Prostate gland (tissue), 2 donors: ENCODE data around the gene SEPTIN5. TPM values are rescaled to one million over a fixed set of nuclear protein-coding genes. Genes with fewer than 3 reads are reported as not detected.
A peak's percentile ranks its signal among the peaks of the same experiment; 100 is the strongest.

Experiments
- DNase-seq: peaks from one replicate; pipeline ENCODE4 v3.0.0-alpha.2; 2019; ENCODE audit warnings: low spot score
- H3K27ac ChIP-seq, 2 donors: fragments of 200-600 bp; sonication (generic); 2 replicates each; pipeline ENCODE4 v1.5.1; 2017 to 2019
- H3K27me3 ChIP-seq: fragments of 200-600 bp; sonication (generic); replicated peaks from 2 replicates; pipeline ENCODE4 v1.5.1; 2019; ENCODE audit not compliant: insufficient read depth
- H3K36me3 ChIP-seq, 2 donors: fragments of 200-600 bp; sonication (generic); 1 replicate in 1 of 2; 2 replicates in 1 of 2; pipeline versions ENCODE4 v1.5.1 to v1.8.1; 2017 to 2019
- H3K4me1 ChIP-seq: fragments of 200-600 bp; sonication (generic); replicated peaks from 2 replicates; pipeline ENCODE4 v1.5.1; 2019
- H3K4me3 ChIP-seq, 2 donors: fragments of 200-600 bp; sonication (generic); 2 replicates each; pipeline ENCODE4 v1.5.1; 2017 to 2019
- H3K9me3 ChIP-seq: fragments of 200-600 bp; sonication (generic); 2 replicates; pipeline ENCODE4 v1.5.1; 2017
- POLR2A ChIP-seq: fragments of 450-650 bp; IDR thresholded peaks from one replicate; pipeline ENCODE4 v1.6.1; 2016; ENCODE audit warnings: antibody characterized with exemption, mild to moderate bottlenecking
- POLR2AphosphoS5 ChIP-seq: sonication (generic); formaldehyde crosslinking; IDR thresholded peaks from one replicate; pipeline ENCODE4 v1.6.1; 2017; ENCODE audit warnings: antibody characterized with exemption
- WGBS: methylation state at CpG from one replicate; pipeline ENCODE4 v1.1.5; 2018; 5-methylcytosine and 5-hydroxymethylcytosine counted together
- intact Hi-C: fragments of 100-400 bp; cut with DNase I; formaldehyde crosslinking; loops from one replicate; pipeline ENCODE4 v1.14.2; 2022
- total RNA-seq, 2 donors: library from RNA; depleted of rRNA; stranded (reverse); fragments of >200 nt; gene quantifications; one replicate each; pipeline ENCODE4 v1.1.0, GENCODE V29; 2016
- TF ChIP-seq, protein P1 (sequence below), 4 experiments: fragments of 200-600 bp in 2 of 4; fragments of 450-650 bp in 2 of 4; sonication (generic) in 2 of 4; IDR thresholded peaks; 1 replicate in 3 of 4; 2 replicates in 1 of 4; pipeline ENCODE4 v1.5.1; 2016 to 2019; ENCODE audit warnings: antibody characterized with exemption in 4 of 4, mild to moderate bottlenecking in 2 of 4, moderate library complexity in 2 of 4

The SEPTIN5 gene
- total RNA-seq, 2 donors from 2014 or later = 17.1 to 96.2 TPM

DNA sequence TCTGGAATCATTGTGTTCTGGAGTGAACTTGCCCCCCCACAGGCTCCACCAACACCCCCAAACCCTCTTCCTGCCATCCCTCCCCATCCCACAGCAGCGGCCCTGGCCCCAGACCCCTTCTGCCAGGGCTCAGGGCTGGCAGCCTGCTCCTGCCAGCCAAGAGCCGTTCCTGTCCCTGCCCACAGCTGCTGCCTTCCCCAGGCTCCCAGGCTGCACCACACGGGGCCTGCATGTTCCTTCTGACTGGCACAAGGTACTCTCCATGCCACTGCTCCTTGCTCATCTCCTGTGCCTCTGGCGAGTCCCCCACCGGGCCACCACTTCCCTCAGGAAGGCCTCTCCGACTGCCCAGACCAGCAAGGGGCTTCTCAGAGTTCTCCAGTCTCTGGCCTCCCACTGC lies 14.0 kb downstream of the SEPTIN5 start:
- WGBS = 48% methylated on average over 3 of the region's 6 CpGs
- H3K4me1 ChIP-seq = peaks cover 2% of the 10 kb centered on the region
- no peak for DNase-seq
- no peaks in the 10 kb centered on the region for H3K27me3 ChIP-seq
- H3K4me3 ChIP-seq = no peak overlapping the region
- intact Hi-C loops = no loop called here
- no peak overlapping the region for H3K27ac ChIP-seq
- H3K36me3 ChIP-seq = no peaks in the 10 kb centered on the region
- TF ChIP-seq POLR2AphosphoS5 (no peak), POLR2A (no peak)
- TF ChIP-seq, protein P1, sequence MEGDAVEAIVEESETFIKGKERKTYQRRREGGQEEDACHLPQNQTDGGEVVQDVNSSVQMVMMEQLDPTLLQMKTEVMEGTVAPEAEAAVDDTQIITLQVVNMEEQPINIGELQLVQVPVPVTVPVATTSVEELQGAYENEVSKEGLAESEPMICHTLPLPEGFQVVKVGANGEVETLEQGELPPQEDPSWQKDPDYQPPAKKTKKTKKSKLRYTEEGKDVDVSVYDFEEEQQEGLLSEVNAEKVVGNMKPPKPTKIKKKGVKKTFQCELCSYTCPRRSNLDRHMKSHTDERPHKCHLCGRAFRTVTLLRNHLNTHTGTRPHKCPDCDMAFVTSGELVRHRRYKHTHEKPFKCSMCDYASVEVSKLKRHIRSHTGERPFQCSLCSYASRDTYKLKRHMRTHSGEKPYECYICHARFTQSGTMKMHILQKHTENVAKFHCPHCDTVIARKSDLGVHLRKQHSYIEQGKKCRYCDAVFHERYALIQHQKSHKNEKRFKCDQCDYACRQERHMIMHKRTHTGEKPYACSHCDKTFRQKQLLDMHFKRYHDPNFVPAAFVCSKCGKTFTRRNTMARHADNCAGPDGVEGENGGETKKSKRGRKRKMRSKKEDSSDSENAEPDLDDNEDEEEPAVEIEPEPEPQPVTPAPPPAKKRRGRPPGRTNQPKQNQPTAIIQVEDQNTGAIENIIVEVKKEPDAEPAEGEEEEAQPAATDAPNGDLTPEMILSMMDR (IDR thresholded peaks at IDR 0.05) = no peak
- no peaks in the 10 kb centered on the region for H3K9me3 ChIP-seq

DNA sequence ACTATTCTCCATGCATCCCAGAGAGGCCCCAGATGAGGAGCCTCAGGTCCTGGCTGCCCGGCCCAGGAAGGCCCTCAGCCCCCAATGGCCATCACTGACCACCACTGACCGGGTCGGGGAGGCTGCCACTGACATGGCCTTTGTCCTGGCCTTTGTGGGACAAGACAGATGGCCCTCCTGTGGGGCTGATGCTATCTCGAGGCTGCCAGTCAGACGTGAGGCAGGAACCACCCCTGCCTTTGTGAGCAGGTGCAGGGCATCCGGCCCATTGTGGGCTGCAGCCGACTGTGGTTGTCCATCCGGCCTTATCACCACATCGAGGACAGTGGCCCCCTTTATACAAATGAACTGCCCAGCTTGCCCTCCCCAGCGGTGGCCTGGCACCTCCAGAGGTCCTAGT lies 14.5 kb downstream of the SEPTIN5 start:
- intact Hi-C loops = no loop called here
- TF ChIP-seq, protein P1 (IDR thresholded peaks at IDR 0.05) = no peak
- TF ChIP-seq POLR2A (no peak), POLR2AphosphoS5 (no peak)
- Histone ChIP-seq H3K27me3 (no peaks in the 10 kb centered on the region), H3K4me3 (no peak overlapping the region), H3K4me1 (no peaks in the 10 kb centered on the region), H3K36me3 (no peaks in the 10 kb centered on the region), H3K9me3 (no peaks in the 10 kb centered on the region), H3K27ac (no peak overlapping the region)
- 84% methylated on average over 10 of the region's 10 CpGs for WGBS
- DNase-seq = no peak

DNA sequence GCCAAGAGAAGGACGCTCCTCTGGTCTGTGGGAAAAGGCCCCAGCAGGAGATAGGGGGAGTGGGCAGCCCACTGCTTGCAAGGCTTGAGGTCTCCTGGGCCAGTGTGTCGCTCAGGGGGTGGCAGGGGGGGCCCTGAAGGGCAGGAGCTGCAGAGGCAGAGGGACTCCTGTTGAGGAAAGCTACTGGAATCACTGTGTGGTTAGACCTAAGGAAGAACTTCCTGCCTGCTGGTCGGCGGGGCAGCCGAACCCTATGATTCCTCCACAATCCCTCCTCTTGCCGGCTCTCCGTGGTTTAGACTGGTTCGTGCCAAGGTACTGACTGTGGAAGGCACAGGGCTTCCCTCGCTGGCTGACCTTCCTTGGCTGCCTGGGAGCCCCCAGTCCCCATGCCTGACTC lies 15.2 kb downstream of the SEPTIN5 start:
- 92% methylated on average over 9 of the region's 9 CpGs for WGBS

GRCh38 chr22:19730198-19730597 lies 15.9 kb downstream of the SEPTIN5 start:
- no peaks in the 10 kb centered on the region for H3K27me3 ChIP-seq
- no peaks in the 10 kb centered on the region for H3K9me3 ChIP-seq
- no peak for TF ChIP-seq POLR2A
- TF ChIP-seq POLR2AphosphoS5 = no peak
- TF ChIP-seq, protein P1 (IDR thresholded peaks at IDR 0.05) = no peak
- DNase-seq = no peak
- H3K36me3 ChIP-seq = no peaks in the 10 kb centered on the region
- no peaks in the 10 kb centered on the region for H3K4me1 ChIP-seq
- 96% methylated on average over 8 of the region's 8 CpGs for WGBS
- intact Hi-C loops = no loop called here
- H3K4me3 ChIP-seq = no peak overlapping the region
- no peak overlapping the region for H3K27ac ChIP-seq

More for the DNA sequence above, 15.2 kb downstream of the SEPTIN5 start:
- Histone ChIP-seq H3K9me3 (no peaks in the 10 kb centered on the region), H3K4me1 (no peaks in the 10 kb centered on the region), H3K36me3 (no peaks in the 10 kb centered on the region), H3K4me3 (no peak overlapping the region), H3K27ac (no peak overlapping the region), H3K27me3 (no peaks in the 10 kb centered on the region)
- TF ChIP-seq POLR2AphosphoS5 = no peak
- TF ChIP-seq, protein P1 (IDR thresholded peaks at IDR 0.05) = no peak
- TF ChIP-seq POLR2A = no peak
- DNase-seq = no peak
- intact Hi-C loops = no loop called here

GRCh38 chr22:19730655-19731360 lies 16.5 kb downstream of the SEPTIN5 start:
- peak overlapping the region; percentile 15 to 28 for H3K4me3 ChIP-seq
- no peak overlapping the region for H3K27ac ChIP-seq
- H3K36me3 ChIP-seq = no peaks in the 10 kb centered on the region
- H3K4me1 ChIP-seq = no peaks in the 10 kb centered on the region
- TF ChIP-seq, protein P1 (IDR thresholded peaks at IDR 0.05) = peak; percentile 88 to 98 (median 96)
- TF ChIP-seq POLR2AphosphoS5 (peak; percentile 26), POLR2A (no peak)
- peak; percentile 79 for DNase-seq
- H3K27me3 ChIP-seq = no peaks in the 10 kb centered on the region
- intact Hi-C loops = loop anchor here (1.0 kb wide), 1 partner anchor 179 kb away; no protein-coding TSS in a partner anchor
- H3K9me3 ChIP-seq = no peaks in the 10 kb centered on the region
- WGBS = 3% methylated on average over 27 of the region's 48 CpGs
